ENCODE results near the gene CENPL.

Gene CENPL

DNA sequence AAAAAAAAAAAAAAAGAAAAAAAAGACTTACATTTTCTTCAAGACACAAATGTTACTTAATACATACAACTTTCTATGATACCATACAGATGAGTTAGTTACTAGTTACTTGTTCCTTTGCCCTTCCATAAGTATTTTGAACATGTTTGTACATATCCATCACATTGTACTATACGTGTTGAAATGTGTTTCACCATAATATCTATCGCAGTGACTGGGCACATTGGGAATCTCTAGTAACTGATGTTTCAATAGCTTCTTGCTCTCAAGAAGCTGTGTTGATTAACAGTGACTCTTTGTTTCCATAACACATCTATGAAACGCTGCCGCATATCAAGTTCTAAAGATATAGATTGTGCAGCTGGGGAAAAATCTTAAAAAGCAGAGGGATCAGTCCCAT lies 67.0 kb downstream of the CENPL start:
- no peak for DNase-seq

- DNase-seq = no peak
Measured at GRCh38 chr1:173753830-173754229, 70.9 kb downstream of the CENPL start.
